Measurements from ENCODE around the gene TAF1C. TPM values are rescaled to one million over a fixed set of nuclear protein-coding genes. Genes with fewer than 3 reads are reported as not detected.

TAF1C gene
- total and polyA plus RNA-seq, 2 of the 4 experiments (the other 2 are of a cell fraction): 7.3 to 35.5 TPM

DNA sequence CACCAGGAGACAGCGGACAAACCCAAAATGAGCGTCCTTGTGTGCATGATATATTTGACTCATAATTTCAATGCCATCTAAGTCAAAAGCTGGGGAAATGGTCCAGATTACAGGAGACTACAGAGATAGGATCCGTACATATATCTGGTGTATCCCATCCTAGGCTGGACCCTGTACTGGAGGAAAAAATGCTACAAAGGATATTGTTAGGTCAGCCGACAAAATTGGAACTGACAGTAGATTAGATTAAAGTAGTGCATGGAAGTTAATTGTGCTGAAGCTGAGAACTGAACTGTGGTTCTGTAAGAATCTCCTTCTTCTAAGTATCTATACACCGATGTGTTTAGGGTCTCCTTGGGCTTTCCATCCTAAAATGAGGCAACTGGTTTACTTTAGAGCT, 28.7 kb upstream of the TAF1C start:
- intact Hi-C loops (cut with micrococcal nuclease): no loop called here
- no peak overlapping the region for H2BK5ac ChIP-seq (ENCODE audit: low read depth, low read length, poor library complexity, severe bottlenecking)
- peaks cover 37% of the 10 kb centered on the region for H3K27me3 ChIP-seq (ENCODE audit: control insufficient read depth, insufficient read depth, low read length)
- no peak overlapping the region for H3K14ac ChIP-seq (replicated peaks; ENCODE audit: low read depth, low read length)
- BruUV-seq (replicated peaks): no TSS peak
- dilution Hi-C loops (cut with HindIII; ENCODE audit: low sequenced_read_pairs, unreplicated experiment): no loop called here
- no peaks in the 10 kb centered on the region for H3K36me3 ChIP-seq (ENCODE audit: control insufficient read depth, insufficient read depth, low read length)
- H3K4me3 ChIP-seq (ENCODE audit: insufficient read depth, low read depth, low read length): no peak overlapping the region
- 100% methylated on average over 1 of the region's 5 CpGs; no CpG with 5 or more reads in 1 of the 2 experiments for WGBS, 2 experiments (ENCODE audit: extremely low coverage in 2 of 2, insufficient read length in 1 of 2)
- no peaks in the 10 kb centered on the region for H3K4me1 ChIP-seq (ENCODE audit: control insufficient read depth, insufficient read depth, low read length)
- H3K27ac ChIP-seq (ENCODE audit: insufficient read depth, low read length): no peak overlapping the region
- TF ChIP-seq MXI1 (IDR thresholded peaks at IDR 0.05; ENCODE audit: borderline replicate concordance, low read depth, low read length) (no peak), MAFK (IDR thresholded peaks at IDR 0.05; ENCODE audit: low read depth, low read length) (no peak), POLR2A (IDR thresholded peaks at IDR 0.05; ENCODE audit: low read depth, low read length) (no peak), CEBPB (IDR thresholded peaks at IDR 0.05; ENCODE audit: low read depth, low read length) (no peak), CHD1 (IDR thresholded peaks at IDR 0.05; ENCODE audit: low read depth, low read length) (no peak), MAZ (IDR thresholded peaks at IDR 0.05; ENCODE audit: borderline replicate concordance, low read depth, low read length) (no peak), FOS (IDR thresholded peaks at IDR 0.05; ENCODE audit: low read depth, low read length) (no peak), BHLHE40 (IDR thresholded peaks at IDR 0.05; ENCODE audit: low read depth, low read length) (no peak)
- TF ChIP-seq, protein P1, sequence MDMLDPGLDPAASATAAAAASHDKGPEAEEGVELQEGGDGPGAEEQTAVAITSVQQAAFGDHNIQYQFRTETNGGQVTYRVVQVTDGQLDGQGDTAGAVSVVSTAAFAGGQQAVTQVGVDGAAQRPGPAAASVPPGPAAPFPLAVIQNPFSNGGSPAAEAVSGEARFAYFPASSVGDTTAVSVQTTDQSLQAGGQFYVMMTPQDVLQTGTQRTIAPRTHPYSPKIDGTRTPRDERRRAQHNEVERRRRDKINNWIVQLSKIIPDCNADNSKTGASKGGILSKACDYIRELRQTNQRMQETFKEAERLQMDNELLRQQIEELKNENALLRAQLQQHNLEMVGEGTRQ (IDR thresholded peaks at IDR 0.05; ENCODE audit: low read depth, low read length): no peak
- TF ChIP-seq, protein P2, sequence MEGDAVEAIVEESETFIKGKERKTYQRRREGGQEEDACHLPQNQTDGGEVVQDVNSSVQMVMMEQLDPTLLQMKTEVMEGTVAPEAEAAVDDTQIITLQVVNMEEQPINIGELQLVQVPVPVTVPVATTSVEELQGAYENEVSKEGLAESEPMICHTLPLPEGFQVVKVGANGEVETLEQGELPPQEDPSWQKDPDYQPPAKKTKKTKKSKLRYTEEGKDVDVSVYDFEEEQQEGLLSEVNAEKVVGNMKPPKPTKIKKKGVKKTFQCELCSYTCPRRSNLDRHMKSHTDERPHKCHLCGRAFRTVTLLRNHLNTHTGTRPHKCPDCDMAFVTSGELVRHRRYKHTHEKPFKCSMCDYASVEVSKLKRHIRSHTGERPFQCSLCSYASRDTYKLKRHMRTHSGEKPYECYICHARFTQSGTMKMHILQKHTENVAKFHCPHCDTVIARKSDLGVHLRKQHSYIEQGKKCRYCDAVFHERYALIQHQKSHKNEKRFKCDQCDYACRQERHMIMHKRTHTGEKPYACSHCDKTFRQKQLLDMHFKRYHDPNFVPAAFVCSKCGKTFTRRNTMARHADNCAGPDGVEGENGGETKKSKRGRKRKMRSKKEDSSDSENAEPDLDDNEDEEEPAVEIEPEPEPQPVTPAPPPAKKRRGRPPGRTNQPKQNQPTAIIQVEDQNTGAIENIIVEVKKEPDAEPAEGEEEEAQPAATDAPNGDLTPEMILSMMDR (conservative IDR thresholded peaks at IDR 0.05; ENCODE audit: low read depth, low read length): no peak
- no peak overlapping the region for H3K4ac ChIP-seq (ENCODE audit: low read depth, low read length)
- H3K79me1 ChIP-seq (ENCODE audit: low read depth in 1 of 2, low read length in 2 of 2): no peaks in the 10 kb centered on the region
- H2BK20ac ChIP-seq (ENCODE audit: low read depth, low read length): no peak overlapping the region
- ChIA-PET CTCF (no interaction called here), POLR2A (ENCODE audit: unreplicated experiment) (no interaction called here)
- no peaks in the 10 kb centered on the region for H4K20me1 ChIP-seq (ENCODE audit: insufficient read depth, low read length)
- H2BK15ac ChIP-seq (ENCODE audit: low read depth, low read length): no peak overlapping the region
- H2AK9ac ChIP-seq (replicated peaks; ENCODE audit: low read depth, low read length, poor library complexity): no peak overlapping the region
- H2AK5ac ChIP-seq (ENCODE audit: low read depth, low read length): no peak overlapping the region
- H4K91ac ChIP-seq (ENCODE audit: insufficient read depth, low read depth, low read length): no peak overlapping the region
- 0 out of 2 replicates have a peak, but pooled peaks cover 2% of the 10 kb centered on the region for H3K9me1 ChIP-seq (ENCODE audit: insufficient read depth, low read length)
- no peak overlapping the region for H2BK120ac ChIP-seq (ENCODE audit: low read depth, low read length)
- H3K18ac ChIP-seq (ENCODE audit: low read depth, low read length): no peak overlapping the region
- no peak overlapping the region for H3K4me2 ChIP-seq (ENCODE audit: low read depth, low read length)
- ATAC-seq (ENCODE audit: low read depth) (no peak), DNase-seq (no peak)
- no peak overlapping the region for H3K23ac ChIP-seq (ENCODE audit: low read depth, low read length)
- peaks cover 2% of the 10 kb centered on the region; the same call in 1 of the 2 replicates for H3K9me3 ChIP-seq (ENCODE audit: control insufficient read depth, insufficient read depth, low read length)
- H3K56ac ChIP-seq (ENCODE audit: extremely low read depth, insufficient read depth, low read length): no peak overlapping the region
- no peak overlapping the region for H3K9ac ChIP-seq (ENCODE audit: low read depth, low read length)
- in situ Hi-C loops (cut with MboI; ENCODE audit: low sequenced_read_pairs): no loop called here
- H2AFZ ChIP-seq (replicated peaks; ENCODE audit: low read length, poor library complexity): no peak overlapping the region
- H4K5ac ChIP-seq (ENCODE audit: low read depth, low read length): no peak overlapping the region
- no peak overlapping the region for H4K8ac ChIP-seq (ENCODE audit: low read depth in 2 of 2, low read length in 2 of 2)
